Retinal pigment epithelial cell (primary cell): ENCODE data around the gene RANBP1.
"Not testable (repeated sequence)": the region's sequence is repeated elsewhere in the genome, so short reads cannot be mapped to it uniquely, and the experiment has no call there.

ENCODE experiments used
- DNase-seq: peaks from one replicate; pipeline ENCODE4 v3.0.0-alpha.2; 2010; ENCODE audit warnings: low read depth
- H3K4me3 ChIP-seq: 2 replicates; pipeline ENCODE4 v1.5.1; 2011; ENCODE audit warnings: mild to moderate bottlenecking, low read length, control low read depth, moderate library complexity
- CTCF ChIP-seq: conservative IDR thresholded peaks from 2 replicates; pipeline ENCODE4 v1.5.1; 2011; ENCODE audit warnings: low read depth, low read length, control low read depth, inconsistent platforms

RANBP1 gene

DNA sequence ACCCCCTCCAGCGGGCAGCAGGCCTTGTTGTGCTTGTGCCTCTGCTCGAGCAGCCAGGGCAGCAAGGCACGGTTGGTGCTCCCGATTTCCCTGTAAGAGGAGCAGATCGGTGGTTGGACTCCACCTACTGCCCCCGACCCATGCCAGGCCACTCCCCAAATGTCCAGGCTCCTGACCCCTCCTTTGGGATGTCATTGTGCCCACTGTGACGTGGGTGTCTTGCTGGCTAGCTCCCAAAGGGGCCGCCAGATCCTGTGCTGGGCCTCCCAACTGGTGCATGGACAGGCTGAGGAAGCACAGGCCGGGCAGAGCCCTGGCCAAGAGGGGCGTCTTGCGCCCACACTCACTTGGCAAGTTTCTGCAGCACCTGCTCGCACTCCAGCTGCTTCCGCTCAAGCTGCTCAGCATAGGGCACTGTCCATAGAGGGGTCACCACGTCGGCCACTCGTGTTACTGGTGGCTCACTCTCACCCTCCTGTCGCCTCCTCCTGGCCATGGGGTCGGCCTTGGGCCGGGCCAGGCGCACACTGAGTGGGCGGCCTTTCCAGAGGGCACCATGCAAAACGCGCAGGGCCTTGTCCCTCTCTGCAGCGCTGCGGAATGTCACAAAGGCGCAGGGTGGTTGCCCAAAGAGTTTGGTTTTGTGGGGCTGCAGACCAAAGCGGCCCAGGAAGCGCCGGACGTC lies at the start of gene RANBP1:
Gene RANBP1, plus strand, starts transcription at position 414 of the 685 bp plus-strand sequence. Its CDS starts 81 bp downstream, at position 495.
- peak within 1 kb of the TSS; percentile 90 for H3K4me3 ChIP-seq
- no peak for DNase-seq
- TF ChIP-seq CTCF: no peak

GRCh38 chr22:20066617-20067383 lies 49.1 kb upstream of the RANBP1 start:
- no peak overlapping the region for H3K4me3 ChIP-seq
- no peak for TF ChIP-seq CTCF
- DNase-seq: no peak

GRCh38 chr22:20067384-20067682 lies 48.6 kb upstream of the RANBP1 start:
- H3K4me3 ChIP-seq, DNase-seq: not testable (repeated sequence)

GRCh38 chr22:20068640-20069039 lies 47.3 kb upstream of the RANBP1 start:
- H3K4me3 ChIP-seq: no peak overlapping the region
- DNase-seq: no peak
- TF ChIP-seq CTCF: no peak

DNA sequence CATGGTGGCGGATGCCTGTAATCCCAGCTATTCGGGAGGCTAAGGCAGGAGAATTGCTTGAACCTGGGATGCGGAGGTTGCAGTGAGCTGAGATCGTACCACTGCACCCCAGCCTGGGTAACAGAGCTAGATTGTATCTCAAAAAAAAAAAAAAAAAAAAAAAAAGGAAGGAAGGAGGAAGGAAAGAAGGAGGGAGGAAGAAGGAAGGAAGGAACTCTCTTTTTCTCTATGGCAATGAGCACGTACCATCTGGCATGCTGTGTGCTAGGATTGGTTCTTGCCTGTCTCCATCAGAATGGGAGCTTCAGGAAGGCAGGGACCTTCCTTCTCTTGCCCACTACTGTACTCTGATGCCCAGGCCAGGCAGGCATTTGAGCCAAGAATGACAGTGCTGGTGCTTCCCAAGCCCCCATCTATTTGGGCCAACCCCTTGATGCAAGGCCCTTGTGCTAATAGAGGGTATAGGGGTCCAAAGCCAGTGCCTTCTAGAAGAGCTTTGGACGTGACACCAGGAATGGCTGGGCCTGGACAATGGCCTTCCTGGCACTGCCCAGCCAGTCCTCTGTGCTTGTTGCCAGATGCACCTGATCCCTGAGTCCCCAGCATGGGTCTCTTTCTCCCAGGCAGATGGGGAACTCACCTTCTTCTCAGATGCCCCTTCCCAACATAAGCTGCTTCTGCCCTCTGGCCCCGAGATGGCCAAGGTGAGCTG lies 46.4 kb upstream of the RANBP1 start:
- no peak for TF ChIP-seq CTCF
- H3K4me3 ChIP-seq: no peak overlapping the region
- DNase-seq: no peak

- no peak for DNase-seq
- no peak overlapping the region for H3K4me3 ChIP-seq
- TF ChIP-seq CTCF: no peak
Observed at GRCh38 chr22:20071524-20071972, 44.4 kb upstream of the RANBP1 start.

DNA sequence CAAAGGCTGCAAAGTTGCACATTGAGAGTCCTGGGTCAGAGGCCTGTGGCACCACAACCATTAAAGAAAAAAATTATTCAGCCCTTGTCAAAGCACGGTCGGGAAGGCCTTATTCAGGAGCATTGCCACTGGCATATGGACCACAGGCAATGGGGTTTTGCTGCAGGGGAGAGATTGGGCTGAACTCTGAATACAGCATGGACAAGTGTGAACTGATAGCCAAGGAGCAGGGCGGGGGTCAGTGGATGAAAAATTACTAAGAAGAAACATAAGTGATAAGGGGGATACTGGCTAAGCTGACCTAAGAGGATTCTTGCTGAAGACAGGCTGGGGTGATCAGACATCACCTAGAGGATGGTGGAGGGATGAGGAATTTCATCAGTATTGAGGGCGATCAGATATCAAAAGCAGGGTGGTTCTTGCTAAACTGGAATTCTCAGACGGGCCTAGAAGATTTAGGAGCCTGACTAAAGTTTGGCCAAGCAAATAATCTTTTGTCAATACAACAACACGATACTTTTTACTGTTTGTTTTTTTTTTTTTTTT lies 39.2 kb upstream of the RANBP1 start:
- TF ChIP-seq CTCF: no peak
- no peak overlapping the region for H3K4me3 ChIP-seq
- no peak for DNase-seq
